Upper lobe of left lung (tissue), 6 donors: Measurements from ENCODE around the gene RBM15. TPM values are rescaled to one million over a fixed set of nuclear protein-coding genes. Genes with fewer than 3 reads are reported as not detected.

Experiments
- ATAC-seq, 2 donors: fragments of 200-7000 bp; cut with Tn5 transposase; one replicate each; pipeline ENCODE4 v1.9.1; 2022; ENCODE audit warnings: mild to moderate bottlenecking in 2 of 2, moderate library complexity in 2 of 2; ENCODE audit not compliant: low FRiP score in 2 of 2
- DNase-seq, 2 donors: peaks; one replicate each; pipeline ENCODE4 v3.0.0-alpha.2; 2019 to 2020
- H3K27ac ChIP-seq, 4 donors: fragments of 200-600 bp; sonication (generic); one replicate each; pipeline ENCODE4 v1.5.1; 2016 to 2019
- H3K27me3 ChIP-seq, 4 donors: fragments of 200-600 bp; sonication (generic); one replicate each; pipeline ENCODE4 v1.5.1; 2017 to 2019
- H3K36me3 ChIP-seq, 4 donors: fragments of 200-600 bp; sonication (generic); one replicate each; pipeline ENCODE4 v1.5.1; 2016 to 2019
- H3K4me1 ChIP-seq, 4 donors: fragments of 200-600 bp; sonication (generic); one replicate each; pipeline ENCODE4 v1.5.1; 2018 to 2019
- H3K4me3 ChIP-seq, 4 donors: fragments of 200-600 bp; sonication (generic); one replicate each; pipeline ENCODE4 v1.5.1; 2017 to 2019; ENCODE audit warnings: mild to moderate bottlenecking in 2 of 4, moderate library complexity in 1 of 4
- H3K9me3 ChIP-seq, 4 donors: fragments of 200-600 bp; sonication (generic); one replicate each; pipeline ENCODE4 v1.5.1; 2018 to 2019
- EP300 ChIP-seq, 4 donors: sonication (generic); formaldehyde crosslinking; IDR thresholded peaks; one replicate each; pipeline ENCODE4 v1.5.1; 2017; ENCODE audit warnings: antibody characterized with exemption in 4 of 4, control low read depth in 2 of 4
- POLR2A ChIP-seq, 4 donors: fragments of 450-650 bp; IDR thresholded peaks; one replicate each; pipeline ENCODE4 v1.5.1; 2016 to 2017; ENCODE audit warnings: antibody characterized with exemption in 4 of 4, mild to moderate bottlenecking in 2 of 4
- POLR2AphosphoS5 ChIP-seq, 2 donors: sonication (generic); formaldehyde crosslinking; IDR thresholded peaks; one replicate each; pipeline ENCODE4 v1.5.1; 2017; ENCODE audit warnings: antibody characterized with exemption in 2 of 2
- WGBS, 2 donors: methylation state at CpG; one replicate each; pipeline ENCODE4 v1.1.5; 2017 to 2018; 5-methylcytosine and 5-hydroxymethylcytosine counted together
- total RNA-seq, 6 donors: library from RNA; depleted of rRNA in 4 of 6; stranded (reverse); fragments of >200 nt in 4 of 6; gene quantifications; one replicate each; pipeline versions ENCODE4 v1.1.0 to v1.2.1, GENCODE V29; 2016 to 2021
- TF ChIP-seq, protein P1 (sequence below), 6 experiments: fragments of 450-650 bp in 4 of 6; fragments of 200-600 bp in 2 of 6; sonication (generic) in 2 of 6; IDR thresholded peaks; one replicate each; pipeline ENCODE4 v1.5.1; 2016 to 2019; ENCODE audit warnings: antibody characterized with exemption in 6 of 6
- donor health status: DM: no; HTN: no; CAD: no; lungs with moderate emphysema.
- donor health status: DM: no; HTN: yes; CAD: no; lungs with severe emphysema.

RBM15 gene
- total RNA-seq, 6 donors from 2014 or later = 20.7 to 85.9 (median 36.2) TPM

GRCh38 chr1:110341146-110341871 is 2.1 kb downstream of the RBM15 start:
- H3K27ac ChIP-seq = no peak overlapping the region
- ATAC-seq = no peak
- H3K27me3 ChIP-seq = no peaks in the 10 kb centered on the region
- H3K4me1 ChIP-seq = peaks cover 60 to 70% (median 68%) of the 10 kb centered on the region in 4 donors
- peaks cover 0 to 42% (median 11%) of the 10 kb centered on the region in 4 donors for H3K36me3 ChIP-seq
- peak overlapping the region in 1 of 4 donors; percentile 67 for H3K4me3 ChIP-seq
- WGBS, 2 donors = 81 to 82% methylated on average over 14 to 25 of the region's 27 CpGs
- TF ChIP-seq EP300 (IDR thresholded peaks at IDR 0.05) = no peak
- no peak for TF ChIP-seq POLR2AphosphoS5 (IDR thresholded peaks at IDR 0.05)
- TF ChIP-seq, protein P1, sequence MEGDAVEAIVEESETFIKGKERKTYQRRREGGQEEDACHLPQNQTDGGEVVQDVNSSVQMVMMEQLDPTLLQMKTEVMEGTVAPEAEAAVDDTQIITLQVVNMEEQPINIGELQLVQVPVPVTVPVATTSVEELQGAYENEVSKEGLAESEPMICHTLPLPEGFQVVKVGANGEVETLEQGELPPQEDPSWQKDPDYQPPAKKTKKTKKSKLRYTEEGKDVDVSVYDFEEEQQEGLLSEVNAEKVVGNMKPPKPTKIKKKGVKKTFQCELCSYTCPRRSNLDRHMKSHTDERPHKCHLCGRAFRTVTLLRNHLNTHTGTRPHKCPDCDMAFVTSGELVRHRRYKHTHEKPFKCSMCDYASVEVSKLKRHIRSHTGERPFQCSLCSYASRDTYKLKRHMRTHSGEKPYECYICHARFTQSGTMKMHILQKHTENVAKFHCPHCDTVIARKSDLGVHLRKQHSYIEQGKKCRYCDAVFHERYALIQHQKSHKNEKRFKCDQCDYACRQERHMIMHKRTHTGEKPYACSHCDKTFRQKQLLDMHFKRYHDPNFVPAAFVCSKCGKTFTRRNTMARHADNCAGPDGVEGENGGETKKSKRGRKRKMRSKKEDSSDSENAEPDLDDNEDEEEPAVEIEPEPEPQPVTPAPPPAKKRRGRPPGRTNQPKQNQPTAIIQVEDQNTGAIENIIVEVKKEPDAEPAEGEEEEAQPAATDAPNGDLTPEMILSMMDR (IDR thresholded peaks at IDR 0.05) = no peak
- TF ChIP-seq POLR2A (IDR thresholded peaks at IDR 0.05) = no peak
- no peak for DNase-seq
- no peaks in the 10 kb centered on the region for H3K9me3 ChIP-seq

DNA sequence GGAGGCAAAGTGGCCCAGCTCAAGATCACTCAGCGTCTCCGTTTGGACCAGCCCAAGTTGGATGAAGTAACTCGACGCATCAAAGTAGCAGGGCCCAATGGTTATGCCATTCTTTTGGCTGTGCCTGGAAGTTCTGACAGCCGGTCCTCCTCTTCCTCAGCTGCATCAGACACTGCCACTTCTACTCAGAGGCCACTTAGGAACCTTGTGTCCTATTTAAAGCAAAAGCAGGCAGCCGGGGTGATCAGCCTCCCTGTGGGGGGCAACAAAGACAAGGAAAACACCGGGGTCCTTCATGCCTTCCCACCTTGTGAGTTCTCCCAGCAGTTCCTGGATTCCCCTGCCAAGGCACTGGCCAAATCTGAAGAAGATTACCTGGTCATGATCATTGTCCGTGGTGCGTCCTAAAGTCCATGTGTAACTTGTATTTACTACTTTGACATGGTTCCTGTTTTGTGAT is 2.7 kb downstream of the RBM15 start:
- TF ChIP-seq, protein P1 (IDR thresholded peaks at IDR 0.05) = no peak
- TF ChIP-seq EP300 (IDR thresholded peaks at IDR 0.05) = no peak
- no peak for TF ChIP-seq POLR2A (IDR thresholded peaks at IDR 0.05)
- no peak for TF ChIP-seq POLR2AphosphoS5 (IDR thresholded peaks at IDR 0.05)
- Histone ChIP-seq H3K4me1 (peaks cover 59 to 70% (median 68%) of the 10 kb centered on the region in 4 donors), H3K27ac (no peak overlapping the region), H3K4me3 (peak overlapping the region in 1 of 4 donors; percentile 67), H3K9me3 (no peaks in the 10 kb centered on the region), H3K27me3 (no peaks in the 10 kb centered on the region), H3K36me3 (peaks cover 0 to 48% (median 12%) of the 10 kb centered on the region in 4 donors)
- WGBS, 2 donors = 63 to 69% methylated on average over 9 of the region's 9 CpGs
- no peak for ATAC-seq
- no peak for DNase-seq

DNA sequence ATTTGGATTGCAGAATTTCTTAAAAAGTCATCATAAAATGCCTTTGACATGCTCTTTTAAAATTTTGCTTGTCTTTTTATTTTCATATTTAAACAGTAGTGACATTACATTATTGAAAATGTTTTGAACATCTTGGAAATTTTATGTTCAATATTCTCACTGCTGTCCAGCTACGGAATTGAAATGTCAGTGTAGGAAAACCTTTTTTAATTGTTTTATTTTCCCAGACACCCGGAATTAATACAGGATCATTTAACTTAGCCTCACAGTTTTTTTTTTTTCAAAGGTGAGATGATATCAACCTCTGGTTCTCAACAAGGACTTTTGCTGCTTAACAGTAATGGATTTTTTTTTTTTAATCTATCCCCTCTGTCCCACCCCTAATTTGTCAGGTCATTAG is 4.1 kb downstream of the RBM15 start:
- Histone ChIP-seq H3K9me3 (no peaks in the 10 kb centered on the region), H3K4me3 (no peak overlapping the region), H3K4me1 (peaks cover 56 to 78% (median 67%) of the 10 kb centered on the region in 4 donors), H3K36me3 (peaks cover 0 to 56% (median 17%) of the 10 kb centered on the region in 4 donors), H3K27ac (no peak overlapping the region), H3K27me3 (no peaks in the 10 kb centered on the region)
- no peak for ATAC-seq
- WGBS, 2 donors = 72 to 75% methylated on average over 2 of the region's 2 CpGs
- TF ChIP-seq, protein P1 (IDR thresholded peaks at IDR 0.05) = no peak
- no peak for TF ChIP-seq POLR2AphosphoS5 (IDR thresholded peaks at IDR 0.05)
- TF ChIP-seq EP300 (IDR thresholded peaks at IDR 0.05) = no peak
- TF ChIP-seq POLR2A (IDR thresholded peaks at IDR 0.05) = no peak
- DNase-seq = no peak

DNA sequence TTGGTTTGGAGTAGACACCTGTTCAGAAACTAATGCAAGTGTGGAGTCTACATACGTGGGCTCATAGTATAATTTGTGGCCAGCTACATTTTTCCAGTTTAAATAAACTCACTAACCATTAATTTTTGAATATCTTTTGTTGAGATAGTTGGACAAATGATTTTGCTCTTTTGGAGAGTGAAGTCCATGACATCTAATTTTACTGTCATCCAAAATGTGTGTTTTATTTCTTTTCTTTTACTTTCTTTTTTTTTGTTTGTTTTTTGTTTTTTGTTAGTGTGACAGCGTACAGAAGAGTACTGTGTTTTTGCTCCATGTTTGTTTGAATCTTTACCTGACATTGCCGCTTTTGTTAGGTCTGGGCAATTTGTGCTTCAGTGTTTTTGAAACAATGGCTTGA is 5.0 kb downstream of the RBM15 start:
- H3K36me3 ChIP-seq = peaks cover 0 to 56% (median 17%) of the 10 kb centered on the region in 4 donors
- TF ChIP-seq EP300 (IDR thresholded peaks at IDR 0.05) (no peak), POLR2A (IDR thresholded peaks at IDR 0.05) (no peak), POLR2AphosphoS5 (IDR thresholded peaks at IDR 0.05) (no peak)
- TF ChIP-seq, protein P1 (IDR thresholded peaks at IDR 0.05) = no peak
- no peak overlapping the region for H3K4me3 ChIP-seq
- WGBS, 2 donors = 76 to 86% methylated on average over 3 of the region's 3 CpGs
- no peaks in the 10 kb centered on the region for H3K27me3 ChIP-seq
- DNase-seq = no peak
- ATAC-seq = no peak
- no peak overlapping the region for H3K27ac ChIP-seq
- no peaks in the 10 kb centered on the region for H3K9me3 ChIP-seq
- peaks cover 65 to 87% (median 76%) of the 10 kb centered on the region in 4 donors for H3K4me1 ChIP-seq
